DMS79 treated with DMSO at 0.1 percent for 48 hours (cell line): ENCODE data around the gene SOS1.
"Not testable (repeated sequence)": the region's sequence is repeated elsewhere in the genome, so short reads cannot be mapped to it uniquely, and the experiment has no call there.

Experiments
- DNase-seq: peaks from one replicate; lab custom pipeline; 2025; lab: John Stamatoyannopoulos, UW

SOS1 gene

GRCh38 chr2:38968021-38968420 lies 152.8 kb downstream of the SOS1 start:
- no peak for DNase-seq

- no peak for DNase-seq
Measured at GRCh38 chr2:38966678-38967077, 154.2 kb downstream of the SOS1 start.

GRCh38 chr2:38966006-38966405 lies 154.8 kb downstream of the SOS1 start:
- DNase-seq = no peak

GRCh38 chr2:38960609-38961320 lies 160.1 kb downstream of the SOS1 start:
- DNase-seq = no peak

- DNase-seq = no peak
Measured at GRCh38 chr2:38959938-38960608, 160.8 kb downstream of the SOS1 start.

GRCh38 chr2:38959466-38959865 lies 161.4 kb downstream of the SOS1 start:
- DNase-seq = no peak

GRCh38 chr2:38957972-38958371 lies 162.9 kb downstream of the SOS1 start:
- no peak for DNase-seq

GRCh38 chr2:38951766-38952165 lies 169.1 kb downstream of the SOS1 start:
- DNase-seq = no peak

GRCh38 chr2:38948995-38949394 lies 171.9 kb downstream of the SOS1 start:
- DNase-seq = no peak

- DNase-seq = no peak
Measured at GRCh38 chr2:38948387-38948882, 172.4 kb downstream of the SOS1 start.

GRCh38 chr2:38947241-38948239 lies 173.3 kb downstream of the SOS1 start:
- DNase-seq = peak; percentile 23

- DNase-seq = no peak
Measured at GRCh38 chr2:38945911-38946310, 174.9 kb downstream of the SOS1 start.

- DNase-seq = no peak
Measured at GRCh38 chr2:38945372-38945771, 175.5 kb downstream of the SOS1 start.

- DNase-seq = no peak
Measured at GRCh38 chr2:38943784-38944183, 177.1 kb downstream of the SOS1 start.

- no peak for DNase-seq
Measured at GRCh38 chr2:38940746-38941145, 180.1 kb downstream of the SOS1 start.

GRCh38 chr2:38937548-38937947 lies 183.3 kb downstream of the SOS1 start:
- no peak for DNase-seq

- not testable (repeated sequence) for DNase-seq
Measured at GRCh38 chr2:38936516-38936915, 184.3 kb downstream of the SOS1 start.

GRCh38 chr2:38935568-38936172 lies 185.2 kb downstream of the SOS1 start:
- DNase-seq = no peak

GRCh38 chr2:38934742-38935141 lies 186.1 kb downstream of the SOS1 start:
- DNase-seq = no peak

GRCh38 chr2:38933653-38934052 lies 187.2 kb downstream of the SOS1 start:
- no peak for DNase-seq

GRCh38 chr2:38932586-38932985 lies 188.3 kb downstream of the SOS1 start:
- no peak for DNase-seq
